Measurements from ENCODE around the gene GPX8.
A peak's percentile ranks its signal among the peaks of the same experiment; 100 is the strongest.

The GPX8 gene

DNA sequence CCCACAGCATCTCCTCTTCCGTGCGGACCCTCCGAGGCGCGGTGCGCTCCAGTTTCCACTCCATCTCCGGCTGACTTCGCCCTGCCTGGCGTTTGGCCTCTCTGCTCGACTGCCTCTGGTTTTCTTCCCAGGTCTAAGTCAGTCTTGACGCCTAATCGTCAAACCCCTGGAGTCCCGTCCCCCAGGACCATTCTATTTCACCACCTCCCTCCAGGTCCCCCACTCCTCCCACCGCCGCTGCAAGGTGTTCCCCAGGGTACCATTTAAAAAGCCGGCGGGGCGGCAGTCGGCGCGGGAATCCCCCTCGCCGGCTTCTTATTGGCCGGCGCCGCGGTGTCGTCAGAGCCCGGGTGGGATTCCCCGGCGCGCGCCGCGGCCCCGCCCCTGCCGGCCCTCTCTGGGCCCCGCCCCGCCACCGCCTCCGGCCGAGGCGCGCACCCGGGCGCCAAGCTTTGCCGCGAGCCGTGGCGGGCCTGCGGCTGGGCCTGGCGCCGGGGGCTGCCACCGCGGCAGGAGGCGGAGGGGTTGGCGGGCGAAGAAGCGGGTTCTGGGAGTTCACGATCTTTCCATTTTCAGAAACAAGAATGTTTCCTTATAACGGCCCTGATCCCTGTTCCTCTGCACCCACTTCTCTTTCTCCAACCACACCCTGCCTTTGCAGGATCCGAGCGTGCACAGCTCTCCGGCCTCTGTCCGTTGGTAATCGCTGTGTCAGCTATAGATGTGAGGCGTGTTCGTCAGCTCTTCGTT, 13.1 kb downstream of the GPX8 start, which contains the start of gene CDC20B:
Gene CDC20B, minus strand, starts transcription at position 241 of the 750 bp plus-strand sequence. Its CDS starts 177 bp downstream, at position 64.
- peak; percentile 66 for DNase-seq (ENCODE audit: low spot score)

DNA sequence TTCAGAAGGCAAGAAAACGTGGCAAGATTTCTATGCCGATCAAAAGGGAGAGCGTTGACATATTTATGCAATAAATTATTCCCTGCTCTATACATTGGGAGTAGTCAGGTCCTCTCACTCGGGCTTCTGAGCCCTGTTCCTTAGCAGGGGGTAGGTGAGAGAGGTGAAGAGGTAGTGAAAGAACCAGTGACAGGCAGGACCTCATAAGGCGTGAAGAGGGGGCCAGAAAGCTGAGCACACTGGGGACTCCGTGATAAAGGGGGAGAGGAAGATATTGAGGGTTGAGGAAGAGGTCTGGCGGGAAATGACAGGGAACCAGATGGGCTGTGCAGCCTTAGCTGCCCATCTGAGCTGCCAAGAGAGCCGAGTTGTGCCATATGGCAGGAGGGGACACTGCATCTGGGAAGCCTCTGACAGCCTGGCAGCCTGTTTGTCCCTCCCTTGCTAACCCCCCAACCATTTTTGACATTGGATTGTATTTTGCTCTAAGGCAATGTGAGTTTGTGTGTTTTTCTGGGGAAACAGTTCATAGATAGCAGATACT, 13.8 kb downstream of the GPX8 start:
- no peak for DNase-seq (ENCODE audit: low spot score)

DNA sequence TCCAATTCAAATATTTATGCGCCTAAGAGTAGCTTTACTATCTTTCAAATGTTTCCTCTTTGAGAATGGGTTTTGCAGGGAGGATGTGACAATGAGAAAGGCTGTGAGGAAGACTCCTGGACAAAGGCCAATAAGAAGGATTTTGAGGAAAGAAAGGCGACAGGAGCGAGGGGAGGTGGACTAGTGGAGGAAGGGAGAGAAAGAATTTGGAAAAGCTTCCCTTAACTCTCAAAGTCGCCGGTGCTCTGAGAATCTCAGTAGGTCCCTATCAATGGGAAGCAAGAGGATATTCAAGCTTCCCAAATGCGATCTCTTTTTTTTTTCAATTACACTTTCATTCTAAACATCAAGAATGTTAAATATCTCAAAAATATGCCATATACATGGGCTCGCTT, 15.8 kb downstream of the GPX8 start:
- DNase-seq (ENCODE audit: low spot score): no peak

DNA sequence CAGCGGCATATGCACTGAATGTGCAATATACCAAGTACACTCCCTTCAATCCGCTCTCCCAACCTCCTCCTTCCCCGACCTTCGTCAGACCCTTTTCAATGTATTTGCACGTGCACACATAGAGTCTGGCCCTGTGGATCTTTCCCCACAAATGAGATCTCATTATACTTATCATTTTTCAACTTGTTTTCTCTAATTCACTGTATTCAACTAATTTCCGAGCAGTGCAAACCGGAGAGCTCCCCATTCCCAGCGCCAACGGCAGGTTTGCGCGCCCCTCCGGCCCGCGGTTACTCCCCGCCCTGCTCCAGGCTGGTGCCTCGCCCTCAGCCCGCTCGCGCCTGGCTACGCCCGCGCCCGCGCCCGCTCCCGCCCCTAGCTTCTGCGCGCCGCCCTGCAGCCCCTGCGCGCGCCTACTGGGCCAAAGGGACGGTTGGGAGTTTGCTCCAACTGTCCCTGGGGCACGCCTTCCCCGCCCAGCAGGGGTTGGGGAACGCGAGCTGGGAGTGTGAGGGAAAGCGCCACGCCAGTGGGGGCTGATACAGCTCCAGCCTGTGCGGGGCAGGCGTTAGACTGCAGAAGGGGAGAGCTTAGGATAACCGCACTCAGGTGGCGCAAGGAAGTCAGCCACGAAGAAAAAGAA, 16.3 kb downstream of the GPX8 start:
- DNase-seq (ENCODE audit: low spot score): no peak

DNA sequence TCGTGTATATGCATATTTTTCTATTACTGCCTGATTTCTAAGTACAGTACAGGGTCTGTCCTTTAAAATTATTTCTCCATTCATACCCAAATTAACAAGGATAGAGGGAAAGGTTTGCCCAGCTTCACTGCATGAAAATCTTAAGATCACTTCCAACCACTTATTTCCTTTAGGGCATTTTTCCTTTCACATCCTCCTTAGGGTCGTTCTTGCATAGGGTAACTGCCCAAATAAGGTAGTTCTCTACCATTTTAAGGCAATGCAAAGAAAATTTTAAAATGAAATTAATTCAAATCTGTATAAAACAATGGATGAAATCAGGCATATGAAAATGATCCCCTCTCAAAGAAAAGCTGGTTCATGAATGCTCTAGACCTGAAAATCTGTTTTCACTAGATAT, 17.1 kb downstream of the GPX8 start:
- DNase-seq (ENCODE audit: low spot score): no peak

DNA sequence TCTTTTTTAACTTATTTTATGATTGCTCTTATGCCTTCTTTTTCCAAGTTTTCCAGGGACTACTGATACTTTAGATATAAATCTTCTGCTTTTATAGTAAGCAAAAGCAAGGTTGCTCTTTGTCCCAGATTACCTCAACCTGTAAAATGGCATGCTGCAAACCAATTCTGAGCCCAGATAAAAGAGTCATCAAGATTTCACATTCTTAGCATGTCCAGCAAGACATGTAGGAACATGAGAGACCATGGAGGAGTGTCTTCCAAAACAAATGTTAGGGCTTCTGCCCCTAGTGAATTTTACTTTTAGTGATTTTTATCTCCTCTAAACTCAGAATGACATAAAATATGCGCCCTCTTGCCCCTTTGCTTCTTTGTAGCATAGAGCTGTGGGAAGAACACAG, 20.0 kb downstream of the GPX8 start:
- no peak for DNase-seq (ENCODE audit: low spot score)

DNA sequence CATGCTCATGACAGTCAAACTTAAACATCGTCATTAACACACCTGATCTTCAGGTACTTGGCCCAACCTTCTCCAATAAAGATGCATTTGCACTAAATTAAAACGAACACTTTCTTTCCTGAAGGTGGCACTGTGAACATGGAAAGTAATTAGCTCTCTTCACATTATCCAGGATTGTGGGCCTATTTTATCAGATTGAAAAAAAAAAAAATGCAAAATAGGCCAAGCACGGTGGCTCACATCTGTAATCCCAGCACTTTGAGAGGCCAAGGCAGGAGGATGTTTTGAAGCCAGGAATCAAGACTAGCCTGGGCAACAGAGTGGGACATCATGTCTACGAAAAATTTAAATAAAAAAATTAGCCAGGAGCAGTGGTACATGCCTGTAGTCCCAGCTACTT, 27.4 kb downstream of the GPX8 start:
- no peak for DNase-seq (ENCODE audit: low spot score)

DNA sequence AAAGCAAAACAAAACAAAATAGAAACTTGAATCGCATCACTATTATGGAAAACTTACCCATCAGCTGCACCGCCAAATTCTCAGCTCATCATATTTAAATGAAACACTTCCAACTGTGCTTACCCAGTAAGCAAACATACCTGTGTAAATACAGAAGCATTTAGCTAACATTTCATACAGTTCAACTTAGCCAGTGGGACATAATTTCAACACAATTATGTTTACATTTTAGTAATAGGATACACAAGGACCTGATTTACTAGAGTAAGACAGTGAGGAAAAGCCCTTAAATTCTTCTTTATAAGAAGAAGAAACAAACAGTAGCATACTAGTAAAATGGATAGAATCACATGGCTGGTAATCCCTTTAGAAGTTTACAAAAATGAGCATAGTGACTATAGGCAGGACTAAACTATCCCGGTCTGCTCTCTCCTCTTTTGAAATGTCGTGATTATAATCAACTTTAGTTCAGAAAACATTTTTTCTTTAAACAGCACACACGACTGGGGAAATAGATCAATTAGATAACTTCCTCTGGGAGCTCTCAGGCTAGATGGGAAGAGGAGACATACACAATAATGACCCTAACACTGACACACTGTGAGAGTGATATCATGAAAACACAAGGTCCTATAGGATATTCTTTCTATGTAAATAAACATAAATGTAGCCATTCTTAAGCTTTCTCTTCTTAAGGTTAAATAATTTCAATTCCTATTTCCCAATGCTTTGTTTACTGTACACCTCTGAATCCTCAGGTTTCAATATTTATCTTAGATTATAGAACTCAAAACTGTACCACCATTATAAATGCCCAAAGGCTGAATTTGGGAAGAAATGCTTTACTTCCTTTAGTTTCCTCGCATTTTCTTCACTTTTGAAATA, 28.9 kb downstream of the GPX8 start:
- DNase-seq (ENCODE audit: low spot score): no peak

DNA sequence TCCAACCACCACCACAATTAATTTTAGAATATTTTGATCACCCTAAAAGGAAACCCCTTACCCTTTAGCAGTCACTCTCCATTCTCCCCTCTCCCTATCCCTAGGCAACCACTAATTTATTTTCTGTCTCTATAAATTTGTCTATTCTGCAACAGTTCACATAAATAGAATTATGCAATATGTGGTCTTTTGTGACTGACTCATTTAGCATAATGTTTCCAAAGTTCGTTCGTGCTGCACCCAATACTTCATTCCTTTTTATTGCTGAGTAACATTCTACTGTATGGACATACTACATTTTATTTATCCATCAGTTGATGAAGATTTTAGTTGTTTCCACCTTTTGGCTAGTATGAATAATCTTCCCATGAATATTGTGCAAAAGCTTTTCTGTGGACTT, 31.2 kb downstream of the GPX8 start:
- DNase-seq (ENCODE audit: low spot score): no peak

DNA sequence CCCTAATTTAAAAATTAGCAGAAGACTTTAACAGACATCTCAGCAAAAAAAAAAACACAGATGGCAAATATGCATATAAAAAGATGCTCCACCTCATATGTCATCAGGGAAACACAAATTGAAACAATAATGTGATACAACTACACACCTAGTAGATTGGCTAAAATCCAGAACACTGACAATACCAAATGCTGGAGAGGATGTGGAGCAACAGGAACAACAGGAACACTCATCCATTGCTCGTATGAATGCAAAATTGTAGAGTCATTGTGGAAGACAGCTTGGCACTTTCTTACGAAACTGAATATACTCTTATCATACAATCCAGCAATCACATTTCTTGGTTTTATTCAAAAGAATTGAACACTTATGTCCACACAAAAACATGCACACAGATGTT, 45.0 kb downstream of the GPX8 start:
- no peak for DNase-seq (ENCODE audit: low spot score)

DNA sequence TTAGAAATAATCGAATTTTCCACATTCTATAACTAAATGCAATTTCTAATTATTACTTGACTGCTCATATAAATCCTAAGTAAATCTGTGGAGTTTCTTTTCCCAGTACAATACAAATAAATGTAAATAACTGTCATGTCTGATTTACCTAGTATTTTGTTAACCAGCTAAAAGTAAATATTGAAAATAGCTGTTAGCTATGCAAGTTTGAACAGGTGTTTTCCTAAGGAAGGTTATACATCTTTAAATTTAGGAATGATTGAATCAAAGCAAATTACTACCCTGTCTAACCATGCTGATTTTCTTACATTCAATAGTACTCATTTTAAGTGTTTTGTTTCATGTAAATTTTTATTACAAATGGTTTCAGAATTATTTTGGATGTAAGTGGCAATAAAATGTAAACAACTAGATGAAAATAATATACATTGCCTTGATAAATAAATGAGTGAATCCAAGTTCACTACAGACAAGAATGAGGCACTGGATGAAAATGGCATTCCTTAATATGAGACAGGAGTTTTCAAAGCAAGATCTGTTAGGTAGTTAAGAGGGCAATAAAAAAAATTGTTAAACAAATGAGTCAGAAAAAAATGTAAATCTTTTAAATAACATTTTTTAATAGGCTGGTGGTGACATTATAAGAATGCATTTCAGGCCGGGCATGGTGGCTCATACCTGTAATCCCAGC, 51.4 kb downstream of the GPX8 start:
- no peak for DNase-seq (ENCODE audit: low spot score)
